Heart left ventricle (tissue), 16 donors: ENCODE results near the gene NRCAM. TPM values are rescaled to one million over a fixed set of nuclear protein-coding genes. Genes with fewer than 3 reads are reported as not detected.
"Not testable (repeated sequence)": the region's sequence is repeated elsewhere in the genome, so short reads cannot be mapped to it uniquely, and the experiment has no call there.

Experiments
- ATAC-seq, 4 donors: fragments of 200-7000 bp; cut with Tn5 transposase; one replicate each; pipeline ENCODE4 v1.9.1; 2020 to 2022; ENCODE audit warnings: moderate library complexity in 4 of 4, mild to moderate bottlenecking in 3 of 4, moderate number of reproducible peaks in 1 of 4
- DNase-seq, 5 donors: peaks; one replicate each; pipeline ENCODE4 v3.0.0-alpha.2; 2020
- H3K27ac ChIP-seq, 12 donors: fragments of 200-600 bp; sonication (generic) in 4 of 12; one replicate each; pipeline versions ENCODE4 v1.5.0 to v1.8.0; 2016 to 2022; ENCODE audit warnings: mild to moderate bottlenecking in 2 of 12
- H3K27me3 ChIP-seq, 9 donors: fragments of 200-600 bp; sonication (generic) in 2 of 9; one replicate each; pipeline versions ENCODE4 v1.5.1 to v1.8.0; 2016 to 2022; ENCODE audit warnings: mild to moderate bottlenecking in 3 of 9
- H3K36me3 ChIP-seq, 9 donors: fragments of 200-600 bp; sonication (generic) in 2 of 9; one replicate each; pipeline versions ENCODE4 v1.5.0 to v1.8.0; 2018 to 2022; ENCODE audit warnings: mild to moderate bottlenecking in 2 of 9
- H3K4me1 ChIP-seq, 12 donors: fragments of 200-600 bp; sonication (generic) in 4 of 12; one replicate each; pipeline versions ENCODE4 v1.5.0 to v1.8.0; 2016 to 2022; ENCODE audit warnings: mild to moderate bottlenecking in 3 of 12
- H3K4me3 ChIP-seq, 12 donors: fragments of 200-600 bp; sonication (generic) in 4 of 12; one replicate each; pipeline versions ENCODE4 v1.5.0 to v1.8.0; 2017 to 2022; ENCODE audit warnings: mild to moderate bottlenecking in 9 of 12, moderate library complexity in 4 of 12
- H3K9me3 ChIP-seq, 12 donors: fragments of 200-600 bp; sonication (generic) in 4 of 12; one replicate each; pipeline versions ENCODE4 v1.5.0 to v1.8.0; 2016 to 2022; ENCODE audit warnings: mild to moderate bottlenecking in 1 of 12
- CTCF ChIP-seq, 12 donors: fragments of 200-600 bp; sonication (generic) in 4 of 12; IDR thresholded peaks; one replicate each; pipeline versions ENCODE4 v1.5.0 to v1.8.0; 2018 to 2022; ENCODE audit warnings: antibody characterized with exemption in 12 of 12, mild to moderate bottlenecking in 5 of 12
- POLR2A ChIP-seq, 2 donors: fragments of 450-650 bp; IDR thresholded peaks; one replicate each; pipeline ENCODE4 v1.6.1; 2017; ENCODE audit warnings: antibody characterized with exemption in 2 of 2, mild to moderate bottlenecking in 2 of 2, moderate library complexity in 2 of 2
- WGBS, 4 donors: extraction: QIAGEN DNeasy Blood & Tissue Kit in 2 of 4; methylation state at CpG; one replicate each; pipeline versions ENCODE4 v1.1.5 to v1.1.7; 2013 to 2018; 5-methylcytosine and 5-hydroxymethylcytosine counted together
- intact Hi-C, 10 donors: fragments of 100-400 bp; cut with DNase I; formaldehyde crosslinking; loops; one replicate each; pipeline versions ENCODE4 v1.11.1 to v1.14.2; 2022
- polyA plus RNA-seq, 2 donors: library from polyadenylated mRNA; stranded (reverse); fragments of 200-250 nt; gene quantifications; one replicate each; pipeline ENCODE4 v1.2.3, GENCODE V29; 2013
- total RNA-seq, 9 donors: library from RNA; depleted of rRNA in 2 of 9; stranded (reverse); fragments of >200 nt in 2 of 9; fragmentation: NEBNext Ultra II Directional in 3 of 9; extraction: Animal tissue kit (Norgen Biotek cat#: 25700) in 3 of 9; gene quantifications; one replicate each; pipeline versions ENCODE4 v1.1.0 to v1.2.4, GENCODE V29; 2016 to 2023
- donor health status: ischemic (EF 13 %, LVEDD 7.1; RV severe dilation, severe dysfunction).
- donor health status: healthy with polysubstance abuse.
- donor health status: DM: no; HTN: yes; CAD: no.
- donor health status: DM: no; HTN: no; CAD: no.
- donor health status: ischemic (EF 25% LVEDD 6.9; RV normal size, moderate dysfunction).
- donor health status: ischemic (EF 25% LVEDD 5.7; RV mildly dilated, moderate dysfunction).
- donor health status: healthy.
- donor health status: DM: yes; HTN: yes; CAD: no.
- donor health status: ischemic (EF 35%, LVEDD 5.7; RV mildly dilated, moderate dysfunction).
- donor health status: nonischemic (EF 11% LVEDD 7.7; RV severe dilation, severe dysfunction).
- donor health status: DM: yes; HTN: yes; CAD: no.
- donor health status: PGD.
- donor health status: ischemic (EF 29% LVEDD 5.4; RV normal size, mild dysfunction).
- donor health status: nonischemic (EF 23%, LVEDD 6.1; RV moderate dilation, normal function).

The NRCAM gene
- total and polyA plus RNA-seq, 11 donors = 0.07 to 2.5 (median 0.36) TPM

GRCh38 chr7:108345710-108346336 lies 110.4 kb downstream of the NRCAM start:
- H3K27me3 ChIP-seq = no peaks in the 10 kb centered on the region
- DNase-seq (no peak), ATAC-seq (no peak)
- no peaks in the 10 kb centered on the region for H3K4me1 ChIP-seq
- H3K27ac ChIP-seq = no peak overlapping the region
- H3K36me3 ChIP-seq = no peaks in the 10 kb centered on the region
- H3K9me3 ChIP-seq = no peaks in the 10 kb centered on the region
- TF ChIP-seq POLR2A (IDR thresholded peaks at IDR 0.05) (no peak), CTCF (IDR thresholded peaks at IDR 0.05) (no peak)
- 76 to 82% (median 79%) methylated on average over 9 of the region's 9 CpGs for WGBS, 4 donors
- intact Hi-C loops = no loop called here
- H3K4me3 ChIP-seq = no peak overlapping the region

GRCh38 chr7:108340856-108341411 lies 115.3 kb downstream of the NRCAM start:
- intact Hi-C loops = no loop called here
- WGBS, 4 donors = 77 to 90% (median 84%) methylated on average over 9 of the region's 9 CpGs
- no peak for DNase-seq

GRCh38 chr7:108340406-108340805 lies 115.8 kb downstream of the NRCAM start:
- WGBS, 4 donors = 73 to 79% (median 76%) methylated on average over 6 of the region's 6 CpGs
- intact Hi-C loops, H3K36me3 ChIP-seq, DNase-seq, ATAC-seq, H3K27me3 ChIP-seq, H3K4me3 ChIP-seq, H3K4me1 ChIP-seq, H3K9me3 ChIP-seq, H3K27ac ChIP-seq: not testable (repeated sequence)

More at GRCh38 chr7:108340856-108341411, 115.3 kb downstream of the NRCAM start:
- Histone ChIP-seq H3K27me3 (no peaks in the 10 kb centered on the region), H3K9me3 (no peaks in the 10 kb centered on the region), H3K4me3 (no peak overlapping the region), H3K36me3 (no peaks in the 10 kb centered on the region), H3K27ac (no peak overlapping the region), H3K4me1 (no peaks in the 10 kb centered on the region)
- ATAC-seq = no peak
- TF ChIP-seq CTCF (IDR thresholded peaks at IDR 0.05) (no peak), POLR2A (IDR thresholded peaks at IDR 0.05) (no peak)

- Histone ChIP-seq H3K4me1 (no peaks in the 10 kb centered on the region), H3K9me3 (no peaks in the 10 kb centered on the region), H3K36me3 (no peaks in the 10 kb centered on the region), H3K27me3 (no peaks in the 10 kb centered on the region), H3K27ac (no peak overlapping the region), H3K4me3 (no peak overlapping the region)
- intact Hi-C loops = no loop called here
- 22 to 31% (median 27%) methylated on average over 1 of the region's 1 CpG for WGBS, 4 donors
- DNase-seq (no peak), ATAC-seq (no peak)
- TF ChIP-seq CTCF (IDR thresholded peaks at IDR 0.05) (no peak), POLR2A (IDR thresholded peaks at IDR 0.05) (no peak)
Measured at GRCh38 chr7:108335269-108335918, 120.8 kb downstream of the NRCAM start.
